GM21515 (cell line): Measurements from ENCODE around the gene TAAR8.
"Not testable (repeated sequence)": the region's sequence is repeated elsewhere in the genome, so short reads cannot be mapped to it uniquely, and the experiment has no call there.

ENCODE experiments used
- ATAC-seq: cut with Tn5 transposase; IDR thresholded peaks from one replicate; pipeline ENCODE4 v1.9.1; 2021; ENCODE audit not compliant: unreplicated experiment

Gene TAAR8

GRCh38 chr6:132552372-132552771 lies at the start of gene TAAR8:
TAAR8 (plus strand) TSS chr6:132552672; CDS start chr6:132552693, 21 bp downstream.
- no peak for ATAC-seq

- ATAC-seq = no peak
These were observed 47.7 kb upstream of the TAAR8 start for GRCh38 chr6:132504757-132505156.

GRCh38 chr6:132505158-132505557 lies 47.3 kb upstream of the TAAR8 start:
- ATAC-seq = peak; percentile 49

- ATAC-seq = no peak
These were observed 46.0 kb upstream of the TAAR8 start for GRCh38 chr6:132506461-132506860.

- no peak for ATAC-seq
These were observed 45.3 kb upstream of the TAAR8 start for GRCh38 chr6:132506869-132507808.

GRCh38 chr6:132511210-132511830 lies 41.2 kb upstream of the TAAR8 start:
- peak; percentile 19 for ATAC-seq

GRCh38 chr6:132511831-132512220 lies 40.6 kb upstream of the TAAR8 start:
- no peak for ATAC-seq

GRCh38 chr6:132512342-132512637 lies 40.2 kb upstream of the TAAR8 start:
- no peak for ATAC-seq

GRCh38 chr6:132512638-132513632 lies 39.5 kb upstream of the TAAR8 start, which contains the start of gene STX7:
STX7 (minus strand) TSS chr6:132513116; CDS start chr6:132503530, 9,586 bp downstream.
- peak; percentile 90 for ATAC-seq

GRCh38 chr6:132513831-132514545 lies 38.5 kb upstream of the TAAR8 start:
- ATAC-seq = no peak

GRCh38 chr6:132515386-132515785 lies 37.1 kb upstream of the TAAR8 start:
- no peak for ATAC-seq

- ATAC-seq = no peak
These were observed 31.5 kb upstream of the TAAR8 start for GRCh38 chr6:132520953-132521352.

GRCh38 chr6:132524646-132525045 lies 27.8 kb upstream of the TAAR8 start:
- ATAC-seq = no peak

- ATAC-seq = no peak
These were observed 26.6 kb upstream of the TAAR8 start for GRCh38 chr6:132525866-132526265.

- no peak for ATAC-seq
These were observed 26.0 kb upstream of the TAAR8 start for GRCh38 chr6:132526461-132526860.

- no peak for ATAC-seq
These were observed 24.7 kb upstream of the TAAR8 start for GRCh38 chr6:132527791-132528190.

- ATAC-seq = peak; percentile 91
These were observed 22.0 kb upstream of the TAAR8 start for GRCh38 chr6:132530293-132530974.

- not testable (repeated sequence) for ATAC-seq
These were observed 17.9 kb upstream of the TAAR8 start for GRCh38 chr6:132534546-132534945.

GRCh38 chr6:132537145-132537544 lies 15.3 kb upstream of the TAAR8 start:
- ATAC-seq = no peak

GRCh38 chr6:132537977-132538376 lies 14.5 kb upstream of the TAAR8 start, which contains the start of gene TAAR9:
TAAR9 (plus strand) TSS chr6:132538277; CDS start chr6:132538290, 13 bp downstream.
- ATAC-seq = no peak
